ENCODE measurements around the gene NPRL2.

The NPRL2 gene

DNA sequence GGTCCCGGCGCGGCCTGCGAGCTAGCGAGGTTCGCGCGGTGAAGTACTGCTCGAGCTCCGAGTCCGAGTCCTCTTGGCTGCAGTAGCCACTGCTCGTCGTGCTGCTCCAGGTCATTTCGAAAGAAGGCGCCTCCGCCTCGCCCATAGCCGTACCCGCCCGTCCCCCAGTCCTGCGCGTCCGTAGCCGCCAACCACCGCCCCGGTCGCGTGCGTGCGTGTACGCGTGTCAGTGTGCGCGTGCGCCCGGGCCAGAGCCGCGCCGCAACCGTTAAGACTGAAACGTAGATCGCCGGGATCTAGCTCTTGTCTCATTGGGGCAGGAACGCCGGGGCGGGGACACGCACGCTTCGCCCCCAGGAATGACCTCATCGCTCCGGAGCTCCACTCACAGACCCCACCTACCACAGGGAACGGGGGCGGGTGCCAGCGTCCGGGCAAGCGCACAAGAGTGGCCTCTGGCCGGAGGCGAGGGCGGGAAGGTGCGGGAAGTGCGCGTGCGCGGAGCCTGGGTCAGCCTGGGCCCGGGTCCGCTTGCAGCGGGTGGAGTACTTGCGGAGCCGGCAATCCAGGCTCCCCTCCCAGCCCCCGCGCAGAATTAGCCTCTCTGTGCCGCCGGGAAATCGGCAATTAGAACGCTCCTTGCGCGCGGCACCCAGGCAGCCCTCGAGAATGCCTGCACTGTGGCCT is 13.3 kb downstream of the NPRL2 start:
- TF ChIP-seq, protein P1, sequence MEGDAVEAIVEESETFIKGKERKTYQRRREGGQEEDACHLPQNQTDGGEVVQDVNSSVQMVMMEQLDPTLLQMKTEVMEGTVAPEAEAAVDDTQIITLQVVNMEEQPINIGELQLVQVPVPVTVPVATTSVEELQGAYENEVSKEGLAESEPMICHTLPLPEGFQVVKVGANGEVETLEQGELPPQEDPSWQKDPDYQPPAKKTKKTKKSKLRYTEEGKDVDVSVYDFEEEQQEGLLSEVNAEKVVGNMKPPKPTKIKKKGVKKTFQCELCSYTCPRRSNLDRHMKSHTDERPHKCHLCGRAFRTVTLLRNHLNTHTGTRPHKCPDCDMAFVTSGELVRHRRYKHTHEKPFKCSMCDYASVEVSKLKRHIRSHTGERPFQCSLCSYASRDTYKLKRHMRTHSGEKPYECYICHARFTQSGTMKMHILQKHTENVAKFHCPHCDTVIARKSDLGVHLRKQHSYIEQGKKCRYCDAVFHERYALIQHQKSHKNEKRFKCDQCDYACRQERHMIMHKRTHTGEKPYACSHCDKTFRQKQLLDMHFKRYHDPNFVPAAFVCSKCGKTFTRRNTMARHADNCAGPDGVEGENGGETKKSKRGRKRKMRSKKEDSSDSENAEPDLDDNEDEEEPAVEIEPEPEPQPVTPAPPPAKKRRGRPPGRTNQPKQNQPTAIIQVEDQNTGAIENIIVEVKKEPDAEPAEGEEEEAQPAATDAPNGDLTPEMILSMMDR (IDR thresholded peaks at IDR 0.05; ENCODE audit: insufficient read depth, low read depth, low read length, missing control alignments): no peak
- peak; percentile 100 for DNase-seq (ENCODE audit: low read depth)
- H3K4me3 ChIP-seq (ENCODE audit: low read depth, low read length): peak overlapping the region; percentile 96

DNA sequence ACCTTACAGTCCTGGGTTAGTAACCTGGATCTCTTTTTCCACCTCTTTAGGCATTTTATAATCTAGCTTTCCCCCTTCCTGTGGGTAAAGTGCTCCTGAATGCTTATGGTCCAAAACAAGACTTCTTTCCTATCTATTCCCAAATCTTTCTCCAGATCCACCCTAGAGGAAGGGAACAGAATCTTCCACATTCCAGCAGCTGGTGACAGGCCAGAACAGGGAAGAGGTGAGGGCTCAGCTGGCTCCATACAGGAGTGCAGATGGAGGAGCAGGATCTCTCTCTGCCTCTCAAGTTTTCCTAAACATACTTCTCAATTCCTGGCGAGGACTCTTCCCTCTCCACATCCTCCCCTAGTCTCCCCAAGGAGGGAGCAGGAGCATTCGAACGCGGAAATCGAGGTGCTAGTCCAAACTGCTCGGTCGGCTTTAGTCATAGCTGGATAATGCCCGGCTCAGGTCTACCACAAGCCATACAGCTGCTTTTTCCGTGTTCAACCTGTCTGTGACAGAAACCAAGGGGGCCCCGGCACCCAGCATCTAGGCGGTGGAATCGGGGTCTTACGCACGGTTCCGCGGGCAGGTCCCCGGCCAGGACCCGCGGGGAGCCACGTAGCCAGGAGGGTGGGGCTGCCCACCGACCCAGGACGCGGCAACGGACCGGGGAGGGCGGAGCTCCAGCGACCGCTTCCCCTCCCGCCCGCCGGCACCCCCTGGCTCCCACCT is 14.0 kb downstream of the NPRL2 start:
- H3K4me3 ChIP-seq (ENCODE audit: low read depth, low read length): peak overlapping the region; percentile 96
- DNase-seq (ENCODE audit: low read depth): no peak
- TF ChIP-seq, protein P1 (IDR thresholded peaks at IDR 0.05; ENCODE audit: insufficient read depth, low read depth, low read length, missing control alignments): no peak

DNA sequence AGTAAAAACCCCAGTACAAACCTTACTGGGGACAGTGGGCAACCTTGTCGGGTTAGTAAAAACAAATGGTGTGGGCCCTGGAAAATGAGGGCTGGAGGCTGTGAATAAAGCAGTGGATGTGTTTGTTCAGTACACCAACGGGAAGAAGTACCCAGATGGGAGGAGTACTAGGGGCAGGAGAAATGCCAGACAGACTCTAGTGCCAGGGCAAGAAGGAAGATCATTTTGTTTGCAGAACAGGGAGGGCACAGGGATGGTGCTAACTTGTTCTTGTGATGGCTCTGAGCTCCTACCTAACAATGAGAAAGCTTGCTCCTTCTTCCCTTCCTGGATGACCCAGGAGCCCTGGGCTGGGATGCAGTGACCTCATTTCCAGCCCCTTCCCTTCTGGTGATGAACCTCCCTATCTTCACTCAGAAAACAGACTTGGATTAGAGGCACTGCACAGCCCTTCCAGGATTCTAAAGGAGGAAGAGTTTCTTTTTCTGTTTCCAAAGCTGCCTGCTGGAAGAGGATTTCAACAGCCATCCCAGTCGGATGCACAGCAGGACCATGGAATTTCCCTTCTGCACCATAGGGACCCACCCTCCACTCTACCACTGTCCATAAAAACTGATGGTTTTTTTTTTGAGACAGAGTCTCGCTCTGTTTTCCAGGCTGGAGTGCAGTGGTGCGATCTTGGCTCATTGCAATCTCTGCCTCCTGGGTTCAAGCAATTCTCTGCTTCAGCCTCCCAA is 16.1 kb downstream of the NPRL2 start:
- no peak for DNase-seq (ENCODE audit: low read depth)
- TF ChIP-seq, protein P1 (IDR thresholded peaks at IDR 0.05; ENCODE audit: insufficient read depth, low read depth, low read length, missing control alignments): no peak

DNA sequence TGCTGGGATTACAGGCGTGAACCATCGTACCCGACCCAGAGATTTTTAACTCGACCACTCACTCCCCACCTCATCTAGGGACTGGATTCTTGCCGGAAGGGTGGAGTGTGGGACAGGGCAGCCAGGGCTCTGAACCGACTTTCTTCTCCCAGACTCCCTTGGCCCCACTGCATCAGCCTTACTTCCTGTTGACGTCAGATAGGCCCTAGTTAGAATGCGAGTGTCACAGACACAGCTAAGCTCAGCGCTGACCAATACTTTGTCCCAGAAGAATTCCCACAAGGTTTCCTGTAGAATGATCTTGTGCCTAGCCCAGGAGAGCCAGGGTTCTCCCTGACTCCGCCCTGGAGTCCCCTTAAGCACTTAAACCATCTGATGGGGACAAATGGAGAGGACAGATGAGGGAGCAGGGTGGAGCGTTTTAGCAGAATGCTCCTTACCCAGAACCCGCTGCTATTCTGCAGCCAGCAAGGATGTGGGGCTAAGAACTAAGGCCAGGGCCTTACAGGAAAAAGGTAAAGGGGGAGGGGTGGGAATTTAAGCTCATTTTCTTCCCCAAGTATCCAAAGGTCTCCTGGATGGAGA is 16.7 kb downstream of the NPRL2 start:
- no peak overlapping the region for H3K4me3 ChIP-seq (ENCODE audit: low read depth, low read length)
- no peak for DNase-seq (ENCODE audit: low read depth)
- TF ChIP-seq, protein P1 (IDR thresholded peaks at IDR 0.05; ENCODE audit: insufficient read depth, low read depth, low read length, missing control alignments): no peak

More for the DNA sequence above, 16.1 kb downstream of the NPRL2 start:
- H3K4me3 ChIP-seq (ENCODE audit: low read depth, low read length): no peak overlapping the region

DNA sequence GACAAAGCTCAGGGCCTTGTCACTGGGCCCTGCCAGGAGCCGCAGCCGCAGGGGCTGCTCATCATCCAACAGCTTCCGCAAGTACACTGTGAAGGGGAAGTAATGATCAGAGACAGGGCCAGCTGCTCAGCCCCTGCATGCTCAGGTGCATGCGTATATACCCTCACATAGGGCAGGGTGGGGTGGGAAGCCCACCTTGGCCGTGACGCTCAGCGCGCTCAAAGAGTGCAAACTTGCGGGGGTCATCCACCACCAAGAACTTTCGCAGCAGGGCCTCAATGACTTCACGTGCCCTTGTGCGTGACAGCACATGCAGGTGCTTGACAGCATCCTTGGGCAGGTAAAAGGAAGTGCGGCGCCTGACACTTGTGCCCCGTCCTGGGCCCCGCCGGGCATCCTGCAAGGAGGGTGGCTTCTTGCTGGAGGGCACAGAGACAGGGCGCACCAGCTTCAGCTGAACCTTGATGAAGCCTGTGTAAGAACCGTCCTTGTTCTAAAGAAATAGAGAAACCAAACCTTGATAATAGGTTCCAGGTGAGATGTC is 19.1 kb downstream of the NPRL2 start:
- TF ChIP-seq, protein P1 (IDR thresholded peaks at IDR 0.05; ENCODE audit: insufficient read depth, low read depth, low read length, missing control alignments): no peak

DNA sequence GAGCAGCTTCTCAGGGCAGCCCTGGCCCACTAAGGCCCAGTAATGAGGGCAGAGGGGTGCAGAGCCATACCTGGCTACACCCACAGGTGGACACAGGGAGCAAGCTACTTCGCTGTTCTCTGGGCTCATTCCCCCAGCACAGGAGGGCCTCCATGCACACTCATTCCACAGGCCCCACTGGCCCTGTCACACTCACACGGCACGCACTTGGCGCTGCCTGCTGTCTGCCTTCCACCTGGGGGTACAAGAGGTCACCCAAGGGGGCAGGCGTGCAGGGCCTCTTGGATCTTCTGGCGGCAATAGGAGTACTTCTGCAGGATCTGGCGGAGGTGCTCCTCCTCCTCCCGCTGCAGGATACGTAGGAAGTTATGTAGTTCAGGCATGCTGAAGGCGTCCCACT is 20.2 kb downstream of the NPRL2 start:
- no peak for DNase-seq (ENCODE audit: low read depth)
- TF ChIP-seq, protein P1 (IDR thresholded peaks at IDR 0.05; ENCODE audit: insufficient read depth, low read depth, low read length, missing control alignments): no peak
- H3K4me3 ChIP-seq (ENCODE audit: low read depth, low read length): no peak overlapping the region

More for the DNA sequence above, 19.1 kb downstream of the NPRL2 start:
- DNase-seq (ENCODE audit: low read depth): no peak
- H3K4me3 ChIP-seq (ENCODE audit: low read depth, low read length): no peak overlapping the region
